Measurements from ENCODE around the gene CHSY3. TPM values are rescaled to one million over a fixed set of nuclear protein-coding genes. Genes with fewer than 3 reads are reported as not detected.

Gene CHSY3
- total and polyA plus RNA-seq, 2 experiments from 2014 or later, result 0.44 to 3.0 TPM

DNA sequence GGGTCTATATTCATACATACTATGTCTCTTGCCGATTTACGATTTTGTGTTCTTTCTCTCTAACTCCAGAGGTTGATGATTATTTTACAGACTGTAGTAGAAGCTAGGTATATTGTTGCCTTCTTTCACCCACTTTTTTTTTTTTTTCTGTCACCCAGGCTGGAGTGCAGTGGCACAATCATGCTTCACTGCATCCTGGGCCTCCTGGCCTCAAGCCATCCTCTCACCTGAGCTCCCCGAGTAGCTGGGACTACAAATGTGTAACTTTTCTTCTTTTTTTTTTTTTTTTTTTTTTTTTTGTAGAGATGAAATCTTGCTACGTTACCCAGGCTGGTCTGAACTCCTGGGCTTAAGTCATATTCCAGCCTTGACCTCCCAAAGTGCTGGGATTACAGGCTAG, 96.2 kb downstream of the CHSY3 start:
- no peaks in the 10 kb centered on the region for H3K9me2 ChIP-seq (ENCODE audit: insufficient read depth)
- H3K36me3 Mint-ChIP-seq (ENCODE audit: low read depth), result no peaks in the 10 kb centered on the region

More for the DNA sequence above, 96.2 kb downstream of the CHSY3 start:
- no peaks in the 10 kb centered on the region for H3K36me3 ChIP-seq (ENCODE audit: insufficient read depth)
- H3K4me1 ChIP-seq (ENCODE audit: insufficient read depth), result peaks cover 13% of the 10 kb centered on the region; the same call in 1 of the 2 replicates
- H3K4me3 Mint-ChIP-seq, result no peak overlapping the region
- no peak overlapping the region for H3K4me3 ChIP-seq
- ATAC-seq (no peak), DNase-seq (ENCODE audit: low spot score) (no peak)
- H3K27ac Mint-ChIP-seq, result no peak overlapping the region
- H3K4me1 Mint-ChIP-seq, result peaks cover 10% of the 10 kb centered on the region; the same call in 2 of the 3 replicates
- H3F3A ChIP-seq (replicated peaks; ENCODE audit: low read depth), result no peaks in the 10 kb centered on the region
- TF ChIP-seq ZNF331 (CRISPR knock-in tag; IDR thresholded peaks at IDR 0.05; ENCODE audit: low read depth), result no peak
- TF ChIP-seq POLR2AphosphoS5 (IDR thresholded peaks at IDR 0.05; ENCODE audit: low read depth), result no peak
- TF ChIP-seq EZH2phosphoT487 (IDR thresholded peaks at IDR 0.05; ENCODE audit: unreplicated experiment), result no peak
- TF ChIP-seq ETS1 (IDR thresholded peaks at IDR 0.05), result no peak
- TF ChIP-seq CREB1 (CRISPR knock-in tag; IDR thresholded peaks at IDR 0.05; ENCODE audit: low read depth), result no peak
- TF ChIP-seq STAT1 (IDR thresholded peaks at IDR 0.05; ENCODE audit: unreplicated experiment), result no peak
- no peak for TF ChIP-seq ZNF114 (CRISPR knock-in tag; IDR thresholded peaks at IDR 0.05)
- TF ChIP-seq, protein P1, sequence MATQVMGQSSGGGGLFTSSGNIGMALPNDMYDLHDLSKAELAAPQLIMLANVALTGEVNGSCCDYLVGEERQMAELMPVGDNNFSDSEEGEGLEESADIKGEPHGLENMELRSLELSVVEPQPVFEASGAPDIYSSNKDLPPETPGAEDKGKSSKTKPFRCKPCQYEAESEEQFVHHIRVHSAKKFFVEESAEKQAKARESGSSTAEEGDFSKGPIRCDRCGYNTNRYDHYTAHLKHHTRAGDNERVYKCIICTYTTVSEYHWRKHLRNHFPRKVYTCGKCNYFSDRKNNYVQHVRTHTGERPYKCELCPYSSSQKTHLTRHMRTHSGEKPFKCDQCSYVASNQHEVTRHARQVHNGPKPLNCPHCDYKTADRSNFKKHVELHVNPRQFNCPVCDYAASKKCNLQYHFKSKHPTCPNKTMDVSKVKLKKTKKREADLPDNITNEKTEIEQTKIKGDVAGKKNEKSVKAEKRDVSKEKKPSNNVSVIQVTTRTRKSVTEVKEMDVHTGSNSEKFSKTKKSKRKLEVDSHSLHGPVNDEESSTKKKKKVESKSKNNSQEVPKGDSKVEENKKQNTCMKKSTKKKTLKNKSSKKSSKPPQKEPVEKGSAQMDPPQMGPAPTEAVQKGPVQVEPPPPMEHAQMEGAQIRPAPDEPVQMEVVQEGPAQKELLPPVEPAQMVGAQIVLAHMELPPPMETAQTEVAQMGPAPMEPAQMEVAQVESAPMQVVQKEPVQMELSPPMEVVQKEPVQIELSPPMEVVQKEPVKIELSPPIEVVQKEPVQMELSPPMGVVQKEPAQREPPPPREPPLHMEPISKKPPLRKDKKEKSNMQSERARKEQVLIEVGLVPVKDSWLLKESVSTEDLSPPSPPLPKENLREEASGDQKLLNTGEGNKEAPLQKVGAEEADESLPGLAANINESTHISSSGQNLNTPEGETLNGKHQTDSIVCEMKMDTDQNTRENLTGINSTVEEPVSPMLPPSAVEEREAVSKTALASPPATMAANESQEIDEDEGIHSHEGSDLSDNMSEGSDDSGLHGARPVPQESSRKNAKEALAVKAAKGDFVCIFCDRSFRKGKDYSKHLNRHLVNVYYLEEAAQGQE (IDR thresholded peaks at IDR 0.05; ENCODE audit: unreplicated experiment), result no peak
- TF ChIP-seq JUNB (IDR thresholded peaks at IDR 0.05; ENCODE audit: unreplicated experiment), result no peak
- TF ChIP-seq NANOG (IDR thresholded peaks at IDR 0.05; ENCODE audit: borderline replicate concordance), result no peak
- no peak for TF ChIP-seq CTCF (conservative IDR thresholded peaks at IDR 0.05; ENCODE audit: low read depth in 2 of 2)
- no peak for TF ChIP-seq EZH2 (IDR thresholded peaks at IDR 0.05; ENCODE audit: low read depth, unreplicated experiment)
- TF ChIP-seq, protein P2, sequence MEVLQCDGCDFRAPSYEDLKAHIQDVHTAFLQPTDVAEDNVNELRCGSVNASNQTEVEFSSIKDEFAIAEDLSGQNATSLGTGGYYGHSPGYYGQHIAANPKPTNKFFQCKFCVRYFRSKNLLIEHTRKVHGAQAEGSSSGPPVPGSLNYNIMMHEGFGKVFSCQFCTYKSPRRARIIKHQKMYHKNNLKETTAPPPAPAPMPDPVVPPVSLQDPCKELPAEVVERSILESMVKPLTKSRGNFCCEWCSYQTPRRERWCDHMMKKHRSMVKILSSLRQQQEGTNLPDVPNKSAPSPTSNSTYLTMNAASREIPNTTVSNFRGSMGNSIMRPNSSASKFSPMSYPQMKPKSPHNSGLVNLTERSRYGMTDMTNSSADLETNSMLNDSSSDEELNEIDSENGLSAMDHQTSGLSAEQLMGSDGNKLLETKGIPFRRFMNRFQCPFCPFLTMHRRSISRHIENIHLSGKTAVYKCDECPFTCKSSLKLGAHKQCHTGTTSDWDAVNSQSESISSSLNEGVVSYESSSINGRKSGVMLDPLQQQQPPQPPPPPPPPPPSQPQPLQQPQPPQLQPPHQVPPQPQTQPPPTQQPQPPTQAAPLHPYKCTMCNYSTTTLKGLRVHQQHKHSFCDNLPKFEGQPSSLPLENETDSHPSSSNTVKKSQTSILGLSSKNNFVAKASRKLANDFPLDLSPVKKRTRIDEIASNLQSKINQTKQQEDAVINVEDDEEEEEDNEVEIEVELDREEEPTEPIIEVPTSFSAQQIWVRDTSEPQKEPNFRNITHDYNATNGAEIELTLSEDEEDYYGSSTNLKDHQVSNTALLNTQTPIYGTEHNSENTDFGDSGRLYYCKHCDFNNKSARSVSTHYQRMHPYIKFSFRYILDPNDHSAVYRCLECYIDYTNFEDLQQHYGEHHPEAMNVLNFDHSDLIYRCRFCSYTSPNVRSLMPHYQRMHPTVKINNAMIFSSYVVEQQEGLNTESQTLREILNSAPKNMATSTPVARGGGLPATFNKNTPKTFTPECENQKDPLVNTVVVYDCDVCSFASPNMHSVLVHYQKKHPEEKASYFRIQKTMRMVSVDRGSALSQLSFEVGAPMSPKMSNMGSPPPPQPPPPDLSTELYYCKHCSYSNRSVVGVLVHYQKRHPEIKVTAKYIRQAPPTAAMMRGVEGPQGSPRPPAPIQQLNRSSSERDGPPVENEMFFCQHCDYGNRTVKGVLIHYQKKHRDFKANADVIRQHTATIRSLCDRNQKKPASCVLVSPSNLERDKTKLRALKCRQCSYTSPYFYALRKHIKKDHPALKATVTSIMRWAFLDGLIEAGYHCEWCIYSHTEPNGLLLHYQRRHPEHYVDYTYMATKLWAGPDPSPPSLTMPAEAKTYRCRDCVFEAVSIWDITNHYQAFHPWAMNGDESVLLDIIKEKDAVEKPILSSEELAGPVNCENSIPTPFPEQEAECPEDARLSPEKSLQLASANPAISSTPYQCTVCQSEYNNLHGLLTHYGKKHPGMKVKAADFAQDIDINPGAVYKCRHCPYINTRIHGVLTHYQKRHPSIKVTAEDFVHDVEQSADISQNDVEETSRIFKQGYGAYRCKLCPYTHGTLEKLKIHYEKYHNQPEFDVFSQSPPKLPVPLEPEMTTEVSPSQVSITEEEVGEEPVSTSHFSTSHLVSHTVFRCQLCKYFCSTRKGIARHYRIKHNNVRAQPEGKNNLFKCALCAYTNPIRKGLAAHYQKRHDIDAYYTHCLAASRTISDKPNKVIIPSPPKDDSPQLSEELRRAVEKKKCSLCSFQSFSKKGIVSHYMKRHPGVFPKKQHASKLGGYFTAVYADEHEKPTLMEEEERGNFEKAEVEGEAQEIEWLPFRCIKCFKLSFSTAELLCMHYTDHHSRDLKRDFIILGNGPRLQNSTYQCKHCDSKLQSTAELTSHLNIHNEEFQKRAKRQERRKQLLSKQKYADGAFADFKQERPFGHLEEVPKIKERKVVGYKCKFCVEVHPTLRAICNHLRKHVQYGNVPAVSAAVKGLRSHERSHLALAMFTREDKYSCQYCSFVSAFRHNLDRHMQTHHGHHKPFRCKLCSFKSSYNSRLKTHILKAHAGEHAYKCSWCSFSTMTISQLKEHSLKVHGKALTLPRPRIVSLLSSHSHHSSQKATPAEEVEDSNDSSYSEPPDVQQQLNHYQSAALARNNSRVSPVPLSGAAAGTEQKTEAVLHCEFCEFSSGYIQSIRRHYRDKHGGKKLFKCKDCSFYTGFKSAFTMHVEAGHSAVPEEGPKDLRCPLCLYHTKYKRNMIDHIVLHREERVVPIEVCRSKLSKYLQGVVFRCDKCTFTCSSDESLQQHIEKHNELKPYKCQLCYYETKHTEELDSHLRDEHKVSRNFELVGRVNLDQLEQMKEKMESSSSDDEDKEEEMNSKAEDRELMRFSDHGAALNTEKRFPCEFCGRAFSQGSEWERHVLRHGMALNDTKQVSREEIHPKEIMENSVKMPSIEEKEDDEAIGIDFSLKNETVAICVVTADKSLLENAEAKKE (CRISPR knock-in tag; IDR thresholded peaks at IDR 0.05), result no peak
- H3K27me3 Mint-ChIP-seq (ENCODE audit: insufficient read depth, low read depth, poor library complexity), result peaks cover 1% of the 10 kb centered on the region
- H2AFZ ChIP-seq, result no peak overlapping the region
- no peaks in the 10 kb centered on the region for H4K20me1 ChIP-seq (replicated peaks; ENCODE audit: insufficient read depth)
- no peaks in the 10 kb centered on the region for H3K27me3 ChIP-seq (ENCODE audit: insufficient read depth)
- no peak overlapping the region for H3K27ac ChIP-seq (ENCODE audit: low read depth)
- no peaks in the 10 kb centered on the region for H3K9me3 Mint-ChIP-seq
- H3K79me2 ChIP-seq (replicated peaks; ENCODE audit: insufficient read depth), result no peaks in the 10 kb centered on the region; the same call in 1 of the 2 replicates
- no peak overlapping the region for H3K4me2 ChIP-seq

Measured in GM23338 (cell line).